HG03575 (cell line): ENCODE measurements around the gene EEF1A2.
"Not testable (repeated sequence)": the region's sequence is repeated elsewhere in the genome, so short reads cannot be mapped to it uniquely, and the experiment has no call there.

Experiments
- ATAC-seq: cut with Tn5 transposase; IDR thresholded peaks from one replicate; pipeline ENCODE4 v1.9.1; 2021; ENCODE audit not compliant: unreplicated experiment, insufficient number of reproducible peaks, low FRiP score; ENCODE audit errors: extremely low read depth

Gene EEF1A2

GRCh38 chr20:63492982-63493381 is 5.9 kb downstream of the EEF1A2 start:
- ATAC-seq, result no peak

GRCh38 chr20:63492518-63492917 is 6.4 kb downstream of the EEF1A2 start:
- no peak for ATAC-seq

- no peak for ATAC-seq
These were observed 7.2 kb downstream of the EEF1A2 start for GRCh38 chr20:63491635-63492230.

- no peak for ATAC-seq
These were observed 7.8 kb downstream of the EEF1A2 start for GRCh38 chr20:63491078-63491477.

- no peak for ATAC-seq
These were observed 8.5 kb downstream of the EEF1A2 start for GRCh38 chr20:63490416-63490815.

- no peak for ATAC-seq
These were observed 10.3 kb downstream of the EEF1A2 start for GRCh38 chr20:63488315-63489251.

- ATAC-seq, result no peak
These were observed 11.1 kb downstream of the EEF1A2 start for GRCh38 chr20:63487781-63488241.

GRCh38 chr20:63487116-63487764 is 11.6 kb downstream of the EEF1A2 start:
- ATAC-seq, result no peak

GRCh38 chr20:63486300-63486855 is 12.5 kb downstream of the EEF1A2 start:
- ATAC-seq, result no peak

- no peak for ATAC-seq
These were observed 14.1 kb downstream of the EEF1A2 start for GRCh38 chr20:63484651-63485403.

- no peak for ATAC-seq
These were observed 14.6 kb downstream of the EEF1A2 start for GRCh38 chr20:63484236-63484635.

GRCh38 chr20:63483834-63484233 is 15.0 kb downstream of the EEF1A2 start:
- no peak for ATAC-seq

- no peak for ATAC-seq
These were observed 16.8 kb downstream of the EEF1A2 start for GRCh38 chr20:63482021-63482587.

- no peak for ATAC-seq
These were observed 17.4 kb downstream of the EEF1A2 start for GRCh38 chr20:63481503-63481902.

- not testable (repeated sequence) for ATAC-seq
These were observed 19.0 kb downstream of the EEF1A2 start for GRCh38 chr20:63479695-63480419.

GRCh38 chr20:63478346-63479302 is 20.3 kb downstream of the EEF1A2 start:
- no peak for ATAC-seq

GRCh38 chr20:63477944-63478343 is 20.9 kb downstream of the EEF1A2 start:
- ATAC-seq, result no peak
